GM12801 (cell line): ENCODE data around the gene SNHG17.

ENCODE experiments used
- TF ChIP-seq, protein P1 (sequence below): IDR thresholded peaks from one replicate; pipeline ENCODE4 v1.5.1; 2011; ENCODE audit warnings: control low read depth; ENCODE audit not compliant: insufficient read length; ENCODE audit errors: extremely low read depth

SNHG17 gene

DNA sequence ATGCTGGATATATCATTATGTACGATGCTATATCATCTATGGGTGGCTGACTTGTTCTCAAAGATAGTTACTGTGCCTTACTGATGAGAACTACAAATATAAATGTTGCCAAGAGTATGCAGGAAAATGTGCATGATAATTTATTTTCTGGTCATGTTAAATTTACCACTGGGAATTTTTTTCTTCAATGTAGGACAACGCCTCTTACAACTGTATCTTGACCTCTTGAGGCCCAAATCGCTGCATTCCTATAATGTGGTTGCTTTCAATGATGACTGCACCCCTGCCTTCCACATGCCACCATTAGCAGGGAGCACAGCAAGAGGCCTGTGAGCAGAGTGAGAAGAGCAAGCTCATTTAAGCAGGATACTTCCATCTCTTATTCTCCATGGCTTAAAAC is 31.9 kb upstream of the SNHG17 start:
- TF ChIP-seq, protein P1, sequence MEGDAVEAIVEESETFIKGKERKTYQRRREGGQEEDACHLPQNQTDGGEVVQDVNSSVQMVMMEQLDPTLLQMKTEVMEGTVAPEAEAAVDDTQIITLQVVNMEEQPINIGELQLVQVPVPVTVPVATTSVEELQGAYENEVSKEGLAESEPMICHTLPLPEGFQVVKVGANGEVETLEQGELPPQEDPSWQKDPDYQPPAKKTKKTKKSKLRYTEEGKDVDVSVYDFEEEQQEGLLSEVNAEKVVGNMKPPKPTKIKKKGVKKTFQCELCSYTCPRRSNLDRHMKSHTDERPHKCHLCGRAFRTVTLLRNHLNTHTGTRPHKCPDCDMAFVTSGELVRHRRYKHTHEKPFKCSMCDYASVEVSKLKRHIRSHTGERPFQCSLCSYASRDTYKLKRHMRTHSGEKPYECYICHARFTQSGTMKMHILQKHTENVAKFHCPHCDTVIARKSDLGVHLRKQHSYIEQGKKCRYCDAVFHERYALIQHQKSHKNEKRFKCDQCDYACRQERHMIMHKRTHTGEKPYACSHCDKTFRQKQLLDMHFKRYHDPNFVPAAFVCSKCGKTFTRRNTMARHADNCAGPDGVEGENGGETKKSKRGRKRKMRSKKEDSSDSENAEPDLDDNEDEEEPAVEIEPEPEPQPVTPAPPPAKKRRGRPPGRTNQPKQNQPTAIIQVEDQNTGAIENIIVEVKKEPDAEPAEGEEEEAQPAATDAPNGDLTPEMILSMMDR: no peak

DNA sequence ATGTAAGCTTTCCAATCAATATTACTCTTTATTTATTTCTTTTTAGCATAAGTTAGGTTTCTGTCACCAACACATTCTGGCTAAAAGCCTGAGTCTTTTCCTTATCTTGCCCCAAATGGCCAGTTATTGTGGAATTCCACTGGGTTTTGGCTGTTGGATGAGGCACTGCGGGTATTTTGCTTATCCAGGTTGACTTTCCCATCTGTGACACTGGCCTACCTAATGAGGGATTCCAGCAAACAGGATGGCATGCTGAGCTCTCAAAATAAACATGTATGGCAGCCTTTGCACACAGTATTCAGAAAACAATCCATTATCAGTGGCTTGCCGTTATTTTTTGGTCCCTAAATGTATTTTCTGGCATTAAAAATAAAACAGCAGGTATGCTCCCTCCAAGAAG is 31.0 kb upstream of the SNHG17 start:
- TF ChIP-seq, protein P1: no peak

DNA sequence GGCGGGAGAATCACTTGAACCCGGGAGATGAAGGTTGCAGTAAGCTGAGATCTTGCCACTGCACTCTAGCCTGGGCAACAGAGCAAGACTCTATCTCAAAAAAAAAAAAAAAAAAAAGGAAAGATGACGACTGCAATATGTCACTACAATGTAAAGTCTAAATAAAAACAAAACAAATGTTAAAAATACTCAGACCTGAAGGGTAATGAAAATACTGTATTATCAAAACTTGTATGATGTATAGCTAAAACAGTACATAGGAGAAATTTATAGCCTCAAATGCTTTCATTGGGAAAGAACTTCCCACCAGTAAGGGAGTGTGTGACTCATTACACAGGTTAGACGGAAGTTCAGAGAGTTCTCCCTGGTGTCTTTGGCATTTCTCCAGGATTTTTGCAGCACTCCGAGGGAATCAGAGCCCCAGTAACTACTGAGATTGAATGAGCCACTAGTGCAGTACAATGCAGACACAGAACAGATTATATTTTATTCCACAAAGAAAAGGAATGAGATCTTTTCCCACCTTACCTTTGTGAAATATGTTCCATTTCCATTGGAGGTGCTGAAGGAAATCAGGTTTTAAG is 25.0 kb upstream of the SNHG17 start:
- TF ChIP-seq, protein P1: no peak

DNA sequence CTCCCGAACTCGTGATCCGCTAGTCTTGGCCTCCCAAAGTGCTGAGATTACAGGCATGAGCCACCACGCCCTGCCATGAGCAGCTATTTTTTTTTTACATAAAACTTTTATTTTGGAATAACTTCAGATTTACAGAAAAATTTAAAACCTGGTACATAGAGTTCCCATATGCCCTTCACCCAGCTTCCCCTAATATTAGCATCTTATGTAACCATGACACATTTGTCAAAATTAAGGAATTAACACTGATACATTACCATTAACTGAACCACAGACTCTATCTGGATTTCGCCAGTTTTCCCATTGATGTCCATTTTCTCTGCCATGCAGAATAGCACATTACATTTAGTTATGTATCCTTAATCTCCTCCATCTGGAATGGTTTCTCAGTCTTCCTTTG is 23.2 kb upstream of the SNHG17 start:
- TF ChIP-seq, protein P1: no peak

DNA sequence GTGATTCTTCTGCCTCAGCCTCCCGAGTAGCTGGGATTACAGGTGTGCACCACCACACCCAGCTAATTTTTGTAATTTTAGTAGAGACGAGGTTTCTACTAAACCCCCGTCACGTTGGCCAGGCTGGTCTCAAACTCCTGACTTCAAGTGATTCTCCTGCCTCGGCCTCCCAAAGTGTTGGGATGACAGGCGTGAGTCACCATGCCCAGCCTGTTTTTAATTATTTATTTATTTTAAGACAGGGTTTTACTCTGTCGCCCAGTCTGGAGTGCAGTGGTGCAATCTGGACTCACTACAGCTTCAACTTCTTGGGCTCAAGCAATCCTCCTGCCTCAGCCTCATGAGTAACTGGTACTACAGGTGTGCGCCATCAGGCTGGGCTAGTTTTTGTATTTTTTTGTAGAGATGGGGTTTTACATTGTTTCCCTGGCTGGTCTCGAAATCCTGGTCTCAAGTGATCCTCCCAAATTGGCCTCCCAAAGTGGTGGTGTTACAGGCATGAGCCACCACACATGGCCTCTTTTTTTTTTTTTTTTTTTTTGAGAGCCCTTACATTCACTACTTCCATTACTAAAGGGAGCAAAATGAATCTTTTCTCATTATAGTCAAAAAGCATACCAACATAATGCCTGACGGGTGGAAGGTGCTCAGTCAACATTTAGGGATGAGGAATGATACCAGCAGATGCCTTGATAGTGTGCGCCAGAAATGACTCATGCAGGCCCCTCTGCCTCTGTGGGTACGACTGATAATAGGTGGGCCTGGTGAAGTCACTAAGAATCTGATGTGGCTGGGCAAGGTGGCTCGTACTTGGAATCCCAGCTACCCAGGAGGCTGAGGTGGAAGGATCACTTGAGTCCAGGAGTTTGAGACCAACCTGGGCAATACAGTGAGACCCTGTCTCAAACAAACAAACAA is 19.7 kb upstream of the SNHG17 start:
- TF ChIP-seq, protein P1: no peak

DNA sequence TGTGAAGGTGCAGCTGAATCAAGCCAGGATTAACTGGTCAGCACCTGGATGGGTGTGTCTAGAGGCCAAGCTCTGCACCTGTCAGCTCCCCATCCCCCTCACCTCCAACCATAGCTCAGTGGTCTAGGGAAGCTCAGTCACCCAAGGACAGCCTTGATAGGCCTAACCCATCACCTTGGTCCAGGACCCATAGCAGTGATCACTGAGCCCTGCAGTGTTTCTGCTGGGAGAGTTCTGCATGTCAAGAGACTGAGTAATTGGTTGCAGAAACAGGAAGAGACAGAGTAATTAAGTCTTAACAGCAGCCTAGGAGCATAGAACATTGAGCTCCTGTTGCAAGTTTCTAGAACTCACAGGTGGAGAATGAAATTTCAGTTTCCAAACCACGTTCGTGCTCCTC is 18.8 kb upstream of the SNHG17 start:
- TF ChIP-seq, protein P1: no peak

DNA sequence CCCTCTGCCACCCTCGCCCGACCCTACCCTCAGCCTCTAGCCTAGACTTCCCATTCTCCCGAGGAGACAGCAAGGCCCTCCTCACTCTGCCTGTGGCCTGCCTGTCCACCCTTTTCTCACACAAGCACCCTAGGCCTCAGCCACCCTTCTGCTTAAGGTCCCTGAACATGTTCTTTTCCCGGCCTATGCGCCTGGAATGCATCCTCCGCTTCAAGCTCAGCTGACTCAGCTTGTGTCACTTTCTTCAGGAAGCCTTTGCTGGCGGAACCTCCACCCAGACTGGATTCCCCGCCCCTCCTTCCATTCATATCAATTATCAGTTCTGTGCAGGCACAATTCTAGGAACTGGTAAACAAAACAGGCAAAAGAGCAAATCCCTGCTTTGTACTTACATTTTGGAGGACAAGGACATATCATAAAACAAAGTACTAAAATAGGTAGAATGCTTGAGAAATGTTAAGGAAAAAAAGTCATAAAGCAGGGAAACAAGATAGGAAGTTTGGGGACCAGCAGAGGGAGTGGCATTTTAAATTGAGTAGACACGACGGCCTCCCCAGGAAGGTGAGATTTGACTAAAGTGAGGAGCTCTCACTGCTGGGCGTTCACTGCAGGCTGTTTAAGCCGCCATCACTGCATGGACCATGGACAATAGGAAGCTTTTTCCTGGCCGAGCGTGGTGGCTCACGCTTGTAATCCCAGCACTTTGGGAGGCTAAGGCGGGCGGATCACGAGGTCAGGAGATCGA is 17.9 kb upstream of the SNHG17 start:
- TF ChIP-seq, protein P1: no peak
